CD4-positive, CD25-positive, alpha-beta regulatory T cell (primary cell): ENCODE measurements around the gene STK39. TPM values are rescaled to one million over a fixed set of nuclear protein-coding genes. Genes with fewer than 3 reads are reported as not detected.

ENCODE experiments used
- ATAC-seq, 2 donors: fragments of 150-1000 bp; cut with Tn5 transposase; one replicate each; pipeline ENCODE4 v1.10.0; 2021; ENCODE audit warnings: low read depth in 2 of 2, moderate number of reproducible peaks in 2 of 2, moderate library complexity in 1 of 2
- DNase-seq, 3 donors: peaks; one replicate each; pipeline versions ENCODE4 v3.0.0 to v3.0.0-alpha.2; 2012 to 2022; ENCODE audit warnings: mixed read lengths in 1 of 3
- H3K27ac ChIP-seq: one replicate; pipeline ENCODE4 v1.7.0; 2013; ENCODE audit warnings: mild to moderate bottlenecking, low read length; ENCODE audit not compliant: insufficient read depth, poor library complexity, severe bottlenecking
- H3K27me3 ChIP-seq: one replicate; pipeline ENCODE4 v1.7.0; 2013; ENCODE audit warnings: low read length; ENCODE audit not compliant: control insufficient read depth, insufficient read depth
- H3K36me3 ChIP-seq: one replicate; pipeline ENCODE4 v1.7.0; 2013; ENCODE audit warnings: mild to moderate bottlenecking, low read length, moderate library complexity; ENCODE audit not compliant: control insufficient read depth, insufficient read depth
- H3K4me1 ChIP-seq: 2 replicates; pipeline ENCODE4 v1.7.0; 2013; ENCODE audit warnings: mild to moderate bottlenecking, low read length; ENCODE audit not compliant: insufficient read depth, control insufficient read depth, poor library complexity, severe bottlenecking
- H3K4me3 ChIP-seq: one replicate; pipeline ENCODE4 v1.7.0; 2013; ENCODE audit warnings: low read depth, mild to moderate bottlenecking, low read length, moderate library complexity
- H3K9me3 ChIP-seq, 2 experiments: 1 replicate in 1 of 2; 2 replicates in 1 of 2; pipeline ENCODE4 v1.7.0; 2013; ENCODE audit warnings: low read length in 2 of 2, mild to moderate bottlenecking in 1 of 2, moderate library complexity in 1 of 2; ENCODE audit not compliant: control insufficient read depth in 2 of 2
- H3K27ac Mint-ChIP-seq, 3 donors: one replicate each; pipeline ENCODE4 v1.8.0; 2020 to 2022; ENCODE audit warnings: mild to moderate bottlenecking in 3 of 3, mixed read lengths in 3 of 3, moderate library complexity in 2 of 3
- H3K27me3 Mint-ChIP-seq: one replicate; pipeline ENCODE4 v1.8.0; 2022; ENCODE audit warnings: mild to moderate bottlenecking, mixed read lengths
- H3K36me3 Mint-ChIP-seq: one replicate; pipeline ENCODE4 v1.8.0; 2020; ENCODE audit warnings: mixed read lengths
- H3K4me1 Mint-ChIP-seq, 4 donors: one replicate each; pipeline ENCODE4 v1.8.0; 2020 to 2022; ENCODE audit warnings: mixed read lengths in 4 of 4, mild to moderate bottlenecking in 1 of 4
- H3K4me3 Mint-ChIP-seq, 4 donors: one replicate each; pipeline ENCODE4 v1.8.0; 2020 to 2022; ENCODE audit warnings: mild to moderate bottlenecking in 4 of 4, mixed read lengths in 4 of 4, moderate library complexity in 3 of 4
- H3K9me3 Mint-ChIP-seq, 7 donors: one replicate each; pipeline ENCODE4 v1.8.0; 2020 to 2022; ENCODE audit warnings: mixed read lengths in 7 of 7, mild to moderate bottlenecking in 3 of 7, moderate library complexity in 2 of 7
- polyA plus RNA-seq, 4 donors: library from polyadenylated mRNA; unstranded; fragments of 300-500 nt; fragmentation: Illumina TruSeq; gene quantifications; one replicate each; pipeline ENCODE4 v1.2.3, GENCODE V29; 2021
- total RNA-seq: library from RNA; stranded (reverse); gene quantifications from one replicate; pipeline ENCODE4 v1.2.3, GENCODE V29; 2022

STK39 gene
- total and polyA plus RNA-seq, 5 donors from 2014 or later: 4.4 to 27.2 (median 7.6) TPM

- Histone ChIP-seq H3K4me3 (no peak overlapping the region), H3K4me1 (no peaks in the 10 kb centered on the region), H3K36me3 (peaks cover 22% of the 10 kb centered on the region), H3K27me3 (no peaks in the 10 kb centered on the region), H3K9me3 (no peaks in the 10 kb centered on the region), H3K27ac (no peak overlapping the region)
- DNase-seq (no peak), ATAC-seq (no peak)
- Mint-ChIP-seq H3K4me3 (no peak overlapping the region), H3K27ac (peak overlapping the region in 1 of 3 donors; percentile 71), H3K36me3 (peaks cover 39% of the 10 kb centered on the region), H3K27me3 (no peaks in the 10 kb centered on the region), H3K9me3 (peaks cover 0 to 3% (median 0%) of the 10 kb centered on the region in 7 donors), H3K4me1 (peaks cover 5 to 18% (median 12%) of the 10 kb centered on the region in 4 donors)
These were observed 280.2 kb downstream of the STK39 start for GRCh38 chr2:167966937-167967913.

DNA sequence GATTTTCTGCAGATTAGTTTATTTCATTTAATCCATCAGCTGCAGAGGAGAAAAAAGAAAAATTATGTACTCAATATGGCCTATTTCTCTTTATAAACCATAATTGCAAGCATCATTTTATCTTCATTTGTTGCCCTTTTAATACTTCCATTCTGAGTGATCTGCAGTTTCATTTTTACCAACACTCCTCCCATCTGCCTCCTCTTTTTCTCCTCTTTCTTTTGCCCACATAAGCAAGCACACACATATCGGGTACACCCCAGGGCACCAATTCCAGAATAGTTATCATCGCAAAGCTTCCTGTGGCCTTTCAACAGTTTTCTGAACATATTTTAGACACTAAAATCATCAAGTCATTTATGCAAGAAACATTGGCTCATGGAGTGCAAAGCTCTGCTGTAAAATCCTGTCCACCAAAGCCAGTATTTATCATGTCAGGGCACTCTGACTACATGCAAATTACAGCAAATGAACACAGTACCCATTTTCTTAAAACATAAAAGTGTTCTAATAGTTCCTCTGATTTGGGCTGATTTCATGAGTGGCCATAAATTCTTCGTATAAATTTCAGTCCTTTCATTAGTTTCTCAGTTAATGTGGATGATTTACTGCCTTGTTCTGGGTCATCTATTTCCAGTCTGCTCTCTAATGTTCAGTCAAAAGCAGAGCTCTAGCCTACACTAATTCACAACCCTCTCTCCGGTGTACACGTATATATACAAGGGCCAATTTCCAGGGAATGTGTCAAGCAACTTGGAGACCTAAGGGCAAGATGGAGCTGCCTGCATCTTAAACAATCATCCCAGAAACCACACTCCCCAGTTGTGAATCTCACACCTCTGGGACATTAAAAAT lies 281.3 kb downstream of the STK39 start:
- no peak for ATAC-seq
- Histone ChIP-seq H3K4me1 (no peaks in the 10 kb centered on the region), H3K9me3 (no peaks in the 10 kb centered on the region), H3K36me3 (peaks cover 22% of the 10 kb centered on the region), H3K27ac (no peak overlapping the region), H3K27me3 (no peaks in the 10 kb centered on the region), H3K4me3 (no peak overlapping the region)
- DNase-seq: peak in 1 of 3 donors; percentile 7
- Mint-ChIP-seq H3K27me3 (no peaks in the 10 kb centered on the region), H3K4me3 (no peak overlapping the region), H3K27ac (peak overlapping the region in 2 of 3 donors; percentile 37 to 71), H3K36me3 (peaks cover 41% of the 10 kb centered on the region), H3K4me1 (peaks cover 5 to 18% (median 12%) of the 10 kb centered on the region in 4 donors), H3K9me3 (peaks cover 0 to 3% (median 0%) of the 10 kb centered on the region in 7 donors)

- DNase-seq (no peak), ATAC-seq (no peak)
- H3K36me3 Mint-ChIP-seq: peaks cover 42% of the 10 kb centered on the region
- Histone ChIP-seq H3K36me3 (peaks cover 28% of the 10 kb centered on the region), H3K4me3 (no peak overlapping the region), H3K27me3 (no peaks in the 10 kb centered on the region), H3K9me3 (no peaks in the 10 kb centered on the region), H3K4me1 (no peaks in the 10 kb centered on the region), H3K27ac (no peak overlapping the region)
- H3K4me1 Mint-ChIP-seq: peaks cover 5 to 18% (median 10%) of the 10 kb centered on the region in 4 donors
- H3K27me3 Mint-ChIP-seq: no peaks in the 10 kb centered on the region
- H3K9me3 Mint-ChIP-seq: peaks cover 0 to 3% (median 0%) of the 10 kb centered on the region in 7 donors
- peak overlapping the region in 1 of 3 donors; percentile 17 for H3K27ac Mint-ChIP-seq
- H3K4me3 Mint-ChIP-seq: no peak overlapping the region
These were observed 282.6 kb downstream of the STK39 start for GRCh38 chr2:167964650-167965413.

DNA sequence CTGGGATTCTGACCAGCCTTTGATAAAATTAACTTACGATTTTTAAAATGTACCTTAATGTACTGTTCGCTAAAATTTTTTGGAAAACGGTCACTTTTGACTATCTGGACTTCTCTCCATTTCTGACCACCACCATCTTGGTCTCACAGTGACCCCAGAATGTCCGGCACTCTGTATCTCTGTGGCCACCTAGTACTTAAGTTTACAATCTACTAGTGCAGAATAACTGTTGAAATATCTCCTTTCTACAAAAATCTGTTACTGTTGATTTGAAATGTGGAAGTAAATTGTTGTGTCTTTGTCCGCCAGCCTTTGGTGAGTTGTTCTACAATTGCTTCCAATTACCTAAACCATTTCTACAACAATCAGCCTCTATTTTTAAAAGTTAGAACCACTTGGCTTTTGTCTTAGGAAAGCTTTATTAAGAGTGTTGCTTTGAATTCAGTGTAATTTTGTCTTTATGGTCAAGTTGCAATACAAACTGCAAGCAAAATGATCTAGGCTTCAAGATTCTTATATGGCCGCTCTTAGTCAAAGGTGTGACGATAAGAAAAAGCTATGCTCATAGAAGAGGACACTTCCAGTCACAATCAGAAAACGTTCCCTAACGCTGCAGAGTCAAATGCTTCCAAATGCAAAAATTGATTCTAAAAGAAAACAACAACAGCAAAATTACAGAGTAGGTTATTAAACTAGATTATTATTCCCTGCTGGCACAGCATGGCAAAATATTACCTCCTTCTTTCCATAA lies 283.3 kb downstream of the STK39 start:
- H3K36me3 ChIP-seq: peaks cover 28% of the 10 kb centered on the region
- no peak overlapping the region for H3K4me3 ChIP-seq
- H3K27ac ChIP-seq: no peak overlapping the region
- no peaks in the 10 kb centered on the region for H3K27me3 ChIP-seq
- H3K4me1 Mint-ChIP-seq: peaks cover 3 to 18% (median 9%) of the 10 kb centered on the region in 4 donors
- no peak overlapping the region for H3K4me3 Mint-ChIP-seq
- ATAC-seq (no peak), DNase-seq (no peak)
- no peaks in the 10 kb centered on the region for H3K27me3 Mint-ChIP-seq
- no peaks in the 10 kb centered on the region for H3K4me1 ChIP-seq
- peaks cover 0 to 3% (median 0%) of the 10 kb centered on the region in 7 donors for H3K9me3 Mint-ChIP-seq
- no peak overlapping the region for H3K27ac Mint-ChIP-seq
- no peaks in the 10 kb centered on the region for H3K9me3 ChIP-seq
- H3K36me3 Mint-ChIP-seq: peaks cover 41% of the 10 kb centered on the region

GRCh38 chr2:167962436-167963226 lies 284.8 kb downstream of the STK39 start:
- H3K36me3 ChIP-seq: peaks cover 28% of the 10 kb centered on the region
- Mint-ChIP-seq H3K9me3 (peaks cover 0 to 3% (median 0%) of the 10 kb centered on the region in 7 donors), H3K36me3 (peaks cover 51% of the 10 kb centered on the region), H3K4me1 (peaks cover 3 to 18% (median 9%) of the 10 kb centered on the region in 4 donors), H3K27me3 (no peaks in the 10 kb centered on the region), H3K4me3 (no peak overlapping the region), H3K27ac (peak overlapping the region in 1 of 3 donors; percentile 52)
- no peaks in the 10 kb centered on the region for H3K4me1 ChIP-seq
- ATAC-seq: no peak
- no peak for DNase-seq
- no peaks in the 10 kb centered on the region for H3K9me3 ChIP-seq
- H3K27ac ChIP-seq: no peak overlapping the region
- H3K4me3 ChIP-seq: no peak overlapping the region
- H3K27me3 ChIP-seq: no peaks in the 10 kb centered on the region

DNA sequence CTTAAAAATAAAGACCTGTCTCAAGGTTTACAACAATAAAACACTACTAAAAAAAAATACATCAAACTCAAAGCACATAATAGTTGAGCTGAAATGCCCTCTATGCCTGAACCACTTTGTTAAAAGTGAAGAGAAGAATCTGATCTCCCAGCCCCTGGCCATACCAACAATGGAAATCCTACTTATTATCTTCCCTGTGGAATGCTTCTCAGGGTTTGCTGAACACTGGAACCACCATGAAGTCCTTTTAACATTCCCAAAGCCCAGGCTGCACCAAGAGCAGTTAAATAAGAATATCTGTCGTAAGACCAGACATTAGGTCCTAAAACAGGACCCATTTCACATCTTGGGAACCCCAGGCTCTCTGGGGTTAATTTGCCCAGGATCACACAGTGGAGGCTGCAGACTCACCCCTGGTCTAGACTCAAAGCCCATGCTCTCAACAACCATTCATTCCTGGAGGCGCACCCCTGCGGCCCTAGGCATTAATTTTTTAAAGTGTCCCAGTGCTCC lies 285.8 kb downstream of the STK39 start:
- Mint-ChIP-seq H3K4me3 (no peak overlapping the region), H3K9me3 (peaks cover 0 to 3% (median 0%) of the 10 kb centered on the region in 7 donors), H3K36me3 (peaks cover 54% of the 10 kb centered on the region), H3K4me1 (peaks cover 3 to 10% (median 8%) of the 10 kb centered on the region in 4 donors), H3K27me3 (no peaks in the 10 kb centered on the region), H3K27ac (no peak overlapping the region)
- ATAC-seq (no peak), DNase-seq (no peak)
- Histone ChIP-seq H3K27ac (no peak overlapping the region), H3K27me3 (no peaks in the 10 kb centered on the region), H3K9me3 (no peaks in the 10 kb centered on the region), H3K36me3 (peaks cover 28% of the 10 kb centered on the region), H3K4me1 (no peaks in the 10 kb centered on the region), H3K4me3 (no peak overlapping the region)
